Fibroblast of lung (primary cell): ENCODE data around the gene PUS10.

Experiments
- EZH2 ChIP-seq: IDR thresholded peaks from 2 replicates; pipeline ENCODE4 v1.5.1; 2012; ENCODE audit warnings: low read length, control low read depth, mild to moderate bottlenecking; ENCODE audit errors: missing control alignments
- TF ChIP-seq, protein P1 (sequence below), 2 donors: IDR thresholded peaks in 1 of 2; conservative IDR thresholded peaks in 1 of 2; 1 replicate in 1 of 2; 2 replicates in 1 of 2; pipeline ENCODE4 v1.5.1; 2011 to 2012; ENCODE audit warnings: low read length in 2 of 2, control low read depth in 1 of 2, inconsistent platforms in 1 of 2, low read depth in 1 of 2, mild to moderate bottlenecking in 1 of 2

DNA sequence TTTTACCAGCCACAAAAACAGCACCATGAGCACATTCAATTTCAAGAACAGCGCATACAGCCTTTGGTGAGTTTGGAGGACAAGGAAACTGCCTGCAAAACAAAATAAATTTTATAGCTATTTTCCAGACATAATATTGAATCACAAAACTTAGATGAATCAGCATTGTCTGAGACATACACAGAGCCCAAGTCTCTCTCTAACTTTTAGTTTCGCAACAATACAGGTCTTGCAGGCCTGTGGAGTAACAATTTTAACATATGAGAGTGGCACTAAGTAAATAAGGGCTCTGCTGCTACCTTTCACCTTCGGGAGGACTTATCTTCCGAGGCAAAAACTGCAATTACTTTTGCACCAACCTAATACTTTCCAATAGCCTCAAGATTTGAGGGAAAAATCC lies 56.6 kb downstream of the PUS10 start:
- TF ChIP-seq, protein P1, sequence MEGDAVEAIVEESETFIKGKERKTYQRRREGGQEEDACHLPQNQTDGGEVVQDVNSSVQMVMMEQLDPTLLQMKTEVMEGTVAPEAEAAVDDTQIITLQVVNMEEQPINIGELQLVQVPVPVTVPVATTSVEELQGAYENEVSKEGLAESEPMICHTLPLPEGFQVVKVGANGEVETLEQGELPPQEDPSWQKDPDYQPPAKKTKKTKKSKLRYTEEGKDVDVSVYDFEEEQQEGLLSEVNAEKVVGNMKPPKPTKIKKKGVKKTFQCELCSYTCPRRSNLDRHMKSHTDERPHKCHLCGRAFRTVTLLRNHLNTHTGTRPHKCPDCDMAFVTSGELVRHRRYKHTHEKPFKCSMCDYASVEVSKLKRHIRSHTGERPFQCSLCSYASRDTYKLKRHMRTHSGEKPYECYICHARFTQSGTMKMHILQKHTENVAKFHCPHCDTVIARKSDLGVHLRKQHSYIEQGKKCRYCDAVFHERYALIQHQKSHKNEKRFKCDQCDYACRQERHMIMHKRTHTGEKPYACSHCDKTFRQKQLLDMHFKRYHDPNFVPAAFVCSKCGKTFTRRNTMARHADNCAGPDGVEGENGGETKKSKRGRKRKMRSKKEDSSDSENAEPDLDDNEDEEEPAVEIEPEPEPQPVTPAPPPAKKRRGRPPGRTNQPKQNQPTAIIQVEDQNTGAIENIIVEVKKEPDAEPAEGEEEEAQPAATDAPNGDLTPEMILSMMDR (conservative IDR thresholded peaks at IDR 0.05 in 1 of 2, IDR thresholded peaks at IDR 0.05 in 1 of 2; ENCODE audit: low read depth in 1 of 2, low read length in 2 of 2), result no peak
- no peak for TF ChIP-seq EZH2
